Measurements from ENCODE around the gene PLCD4. TPM values are rescaled to one million over a fixed set of nuclear protein-coding genes. Genes with fewer than 3 reads are reported as not detected.
A peak's percentile ranks its signal among the peaks of the same experiment; 100 is the strongest.

Gene PLCD4
- total RNA-seq, 1 donor from 2014 or later: 24.7 TPM

- Mint-ChIP-seq H3K27ac (ENCODE audit: unreplicated experiment) (no peak overlapping the region), H3K27me3 (ENCODE audit: unreplicated experiment) (no peaks in the 10 kb centered on the region), H3K4me1 (ENCODE audit: unreplicated experiment) (no peaks in the 10 kb centered on the region), H3K4me3 (ENCODE audit: unreplicated experiment) (no peak overlapping the region), H3K36me3 (ENCODE audit: unreplicated experiment) (peaks cover 40% of the 10 kb centered on the region), H3K9me3 (ENCODE audit: unreplicated experiment) (no peaks in the 10 kb centered on the region)
- no peak for DNase-seq (ENCODE audit: extremely low spot score, unreplicated experiment)
- peak; percentile 37 for TF ChIP-seq CTCF (IDR thresholded peaks at IDR 0.05)
Measured at GRCh38 chr2:218583983-218584850, 23.5 kb upstream of the PLCD4 start.

DNA sequence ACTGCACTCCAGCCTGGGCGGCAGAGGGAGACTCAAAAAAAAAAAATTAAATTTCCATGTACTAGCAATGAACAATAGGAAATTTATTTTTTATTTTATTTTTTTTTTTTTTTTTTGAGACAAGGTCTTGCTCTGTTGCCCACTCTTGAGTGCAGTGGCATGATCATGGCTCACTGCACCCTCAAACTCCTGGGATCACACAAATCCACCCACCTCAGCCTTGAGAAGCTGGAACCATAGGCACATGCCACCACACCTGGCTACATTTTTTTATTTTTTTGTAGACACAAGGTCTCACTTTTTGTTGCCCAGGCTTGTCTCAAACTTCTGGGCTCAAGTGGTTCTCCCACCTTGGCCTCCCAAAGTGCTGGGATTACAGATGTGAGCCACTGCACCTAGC is 22.2 kb upstream of the PLCD4 start:
- H3K27me3 Mint-ChIP-seq (ENCODE audit: unreplicated experiment): no peaks in the 10 kb centered on the region
- H3K4me1 Mint-ChIP-seq (ENCODE audit: unreplicated experiment): no peaks in the 10 kb centered on the region
- H3K9me3 Mint-ChIP-seq (ENCODE audit: unreplicated experiment): no peaks in the 10 kb centered on the region
- DNase-seq (ENCODE audit: extremely low spot score, unreplicated experiment): no peak
- H3K27ac Mint-ChIP-seq (ENCODE audit: unreplicated experiment): no peak overlapping the region
- TF ChIP-seq CTCF (IDR thresholded peaks at IDR 0.05): no peak
- peaks cover 39% of the 10 kb centered on the region for H3K36me3 Mint-ChIP-seq (ENCODE audit: unreplicated experiment)
- H3K4me3 Mint-ChIP-seq (ENCODE audit: unreplicated experiment): no peak overlapping the region

DNA sequence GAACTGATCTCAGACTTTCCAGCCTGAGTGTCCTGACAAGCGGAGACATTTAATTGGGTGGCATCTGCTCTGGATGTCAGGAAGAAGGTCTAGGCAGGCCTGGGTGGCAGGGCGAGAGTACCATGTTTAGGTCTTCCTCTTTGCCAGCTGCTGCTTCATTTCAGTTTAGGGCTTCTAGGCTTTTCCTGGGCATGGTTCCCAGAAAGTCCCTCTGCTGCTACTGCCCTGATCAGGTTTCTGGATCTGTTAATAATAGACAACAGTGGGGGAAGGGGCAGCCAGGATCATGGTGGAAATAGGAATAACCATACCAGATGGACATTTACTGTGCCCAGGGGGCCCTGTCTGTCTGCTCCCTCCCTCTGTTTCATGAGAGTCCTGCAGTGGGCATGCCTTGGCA is 2.3 kb upstream of the PLCD4 start:
- no peak for DNase-seq (ENCODE audit: extremely low spot score, unreplicated experiment)
- TF ChIP-seq CTCF (IDR thresholded peaks at IDR 0.05): no peak
- Mint-ChIP-seq H3K4me3 (ENCODE audit: unreplicated experiment) (no peak overlapping the region), H3K36me3 (ENCODE audit: unreplicated experiment) (no peaks in the 10 kb centered on the region), H3K9me3 (ENCODE audit: unreplicated experiment) (no peaks in the 10 kb centered on the region), H3K27me3 (ENCODE audit: unreplicated experiment) (no peaks in the 10 kb centered on the region), H3K27ac (ENCODE audit: unreplicated experiment) (peak overlapping the region; percentile 91), H3K4me1 (ENCODE audit: unreplicated experiment) (peaks cover 41% of the 10 kb centered on the region)

DNA sequence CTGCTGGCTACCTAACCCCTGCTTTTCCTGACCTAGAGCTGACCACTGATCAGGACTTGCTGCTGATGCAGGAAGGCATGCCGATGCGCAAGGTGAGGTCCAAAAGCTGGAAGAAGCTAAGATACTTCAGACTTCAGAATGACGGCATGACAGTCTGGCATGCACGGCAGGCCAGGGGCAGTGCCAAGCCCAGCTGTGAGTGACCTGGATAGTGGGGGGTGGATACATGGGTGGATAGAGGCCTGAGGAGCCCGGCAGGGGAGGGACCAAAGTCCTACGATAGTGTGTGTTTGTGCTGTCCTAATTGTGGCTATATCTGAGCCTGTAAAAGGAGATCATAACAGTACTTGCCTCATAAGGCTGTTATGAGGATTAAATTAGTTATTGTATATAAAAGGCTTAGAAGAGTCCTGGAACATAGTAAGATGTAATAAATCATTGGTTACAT is 8.2 kb downstream of the PLCD4 start:
- Mint-ChIP-seq H3K36me3 (ENCODE audit: unreplicated experiment) (peaks cover 19% of the 10 kb centered on the region), H3K4me3 (ENCODE audit: unreplicated experiment) (no peak overlapping the region), H3K27ac (ENCODE audit: unreplicated experiment) (no peak overlapping the region)

More for the DNA sequence above, 8.2 kb downstream of the PLCD4 start:
- no peaks in the 10 kb centered on the region for H3K27me3 Mint-ChIP-seq (ENCODE audit: unreplicated experiment)
- H3K9me3 Mint-ChIP-seq (ENCODE audit: unreplicated experiment): no peaks in the 10 kb centered on the region
- no peak for DNase-seq (ENCODE audit: extremely low spot score, unreplicated experiment)
- H3K4me1 Mint-ChIP-seq (ENCODE audit: unreplicated experiment): no peaks in the 10 kb centered on the region
- no peak for TF ChIP-seq CTCF (IDR thresholded peaks at IDR 0.05)

Data from osteocyte (in vitro differentiated cells).